Brain microvascular endothelial cell (primary cell): ENCODE data around the gene CSTB.

Experiments used
- DNase-seq: peaks from one replicate; pipeline ENCODE4 v3.0.0-alpha.2; 2020
- H3K27ac ChIP-seq: fragments of 250-450 bp; sonication (Bioruptor Pico); 2 replicates; pipeline ENCODE4 v1.5.1; 2020; ENCODE audit warnings: mild to moderate bottlenecking, moderate library complexity
- H3K27me3 ChIP-seq: fragments of 250-450 bp; sonication (Bioruptor Pico); replicated peaks from 2 replicates; pipeline ENCODE4 v1.5.1; 2020; ENCODE audit warnings: mild to moderate bottlenecking
- H3K36me3 ChIP-seq: fragments of 250-450 bp; sonication (Bioruptor Pico); replicated peaks from 2 replicates; pipeline ENCODE4 v1.5.1; 2020; ENCODE audit warnings: mild to moderate bottlenecking
- H3K4me3 ChIP-seq: 2 replicates; pipeline ENCODE4 v1.5.1; 2011; ENCODE audit warnings: low read depth, mild to moderate bottlenecking, control low read depth, low read length, moderate library complexity
- in situ Hi-C: cut with HindIII; loops from 2 replicates; pipeline ENCODE4 v1.10.0; 2017; ENCODE audit warnings: low sequenced_read_pairs, low pct_ligation_motif_present
- TF ChIP-seq, protein P1 (sequence below): IDR thresholded peaks from 2 replicates; pipeline ENCODE4 v1.5.1; 2011; ENCODE audit warnings: low read depth, mild to moderate bottlenecking, moderate library complexity, low read length, control low read depth, inconsistent platforms; ENCODE audit errors: missing control alignments

Gene CSTB

DNA sequence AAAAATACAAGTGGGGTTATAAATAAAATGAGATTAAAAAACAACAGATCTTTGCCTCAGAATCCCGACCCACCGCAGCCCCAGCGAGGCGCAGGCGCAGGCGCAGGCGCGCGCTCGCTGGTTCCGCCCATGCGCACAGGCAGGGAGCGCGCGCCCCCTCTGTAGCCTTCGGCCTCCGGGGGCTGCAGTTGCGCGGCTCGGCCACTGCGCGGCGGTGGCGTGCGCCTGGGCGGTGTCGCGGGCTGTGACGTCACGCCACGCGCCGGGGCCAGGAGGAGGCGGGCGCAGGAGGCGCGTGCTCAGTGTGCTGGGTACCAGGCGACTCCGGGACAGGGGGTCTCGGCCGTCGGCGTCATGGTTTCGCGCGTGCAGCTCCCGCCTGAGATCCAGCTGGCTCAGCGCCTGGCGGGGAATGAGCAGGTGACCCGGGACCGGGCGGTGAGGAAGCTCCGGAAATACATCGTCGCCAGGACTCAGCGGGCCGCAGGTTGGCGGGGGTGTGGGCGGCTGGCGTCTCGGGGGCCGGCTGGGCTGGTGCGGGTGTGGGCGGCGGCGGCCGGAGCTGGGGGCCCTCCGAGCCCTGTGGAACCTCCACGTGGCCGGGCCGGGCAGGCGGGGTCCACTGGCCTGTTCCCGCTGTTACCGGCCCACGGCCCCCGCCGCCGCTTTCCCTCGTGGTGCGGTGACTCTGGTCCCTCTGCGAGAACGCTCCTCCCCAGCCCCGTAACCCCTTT lies 13.3 kb upstream of the CSTB start, which contains the start of gene RRP1:
Gene RRP1 (plus strand): TSS at position 302 of the 734 bp plus-strand sequence. CDS start 53 bp downstream, at position 355.
- TF ChIP-seq, protein P1, sequence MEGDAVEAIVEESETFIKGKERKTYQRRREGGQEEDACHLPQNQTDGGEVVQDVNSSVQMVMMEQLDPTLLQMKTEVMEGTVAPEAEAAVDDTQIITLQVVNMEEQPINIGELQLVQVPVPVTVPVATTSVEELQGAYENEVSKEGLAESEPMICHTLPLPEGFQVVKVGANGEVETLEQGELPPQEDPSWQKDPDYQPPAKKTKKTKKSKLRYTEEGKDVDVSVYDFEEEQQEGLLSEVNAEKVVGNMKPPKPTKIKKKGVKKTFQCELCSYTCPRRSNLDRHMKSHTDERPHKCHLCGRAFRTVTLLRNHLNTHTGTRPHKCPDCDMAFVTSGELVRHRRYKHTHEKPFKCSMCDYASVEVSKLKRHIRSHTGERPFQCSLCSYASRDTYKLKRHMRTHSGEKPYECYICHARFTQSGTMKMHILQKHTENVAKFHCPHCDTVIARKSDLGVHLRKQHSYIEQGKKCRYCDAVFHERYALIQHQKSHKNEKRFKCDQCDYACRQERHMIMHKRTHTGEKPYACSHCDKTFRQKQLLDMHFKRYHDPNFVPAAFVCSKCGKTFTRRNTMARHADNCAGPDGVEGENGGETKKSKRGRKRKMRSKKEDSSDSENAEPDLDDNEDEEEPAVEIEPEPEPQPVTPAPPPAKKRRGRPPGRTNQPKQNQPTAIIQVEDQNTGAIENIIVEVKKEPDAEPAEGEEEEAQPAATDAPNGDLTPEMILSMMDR = peak; percentile 56
- peak within 1 kb of the TSS; percentile 82 for H3K27ac ChIP-seq
- H3K27me3 ChIP-seq = no peaks in the 10 kb centered on the region
- in situ Hi-C loops = no loop called here
- peaks cover 19% of the 10 kb centered on the region for H3K36me3 ChIP-seq
- DNase-seq = peak; percentile 61
- peak within 1 kb of the TSS; percentile 97 for H3K4me3 ChIP-seq

DNA sequence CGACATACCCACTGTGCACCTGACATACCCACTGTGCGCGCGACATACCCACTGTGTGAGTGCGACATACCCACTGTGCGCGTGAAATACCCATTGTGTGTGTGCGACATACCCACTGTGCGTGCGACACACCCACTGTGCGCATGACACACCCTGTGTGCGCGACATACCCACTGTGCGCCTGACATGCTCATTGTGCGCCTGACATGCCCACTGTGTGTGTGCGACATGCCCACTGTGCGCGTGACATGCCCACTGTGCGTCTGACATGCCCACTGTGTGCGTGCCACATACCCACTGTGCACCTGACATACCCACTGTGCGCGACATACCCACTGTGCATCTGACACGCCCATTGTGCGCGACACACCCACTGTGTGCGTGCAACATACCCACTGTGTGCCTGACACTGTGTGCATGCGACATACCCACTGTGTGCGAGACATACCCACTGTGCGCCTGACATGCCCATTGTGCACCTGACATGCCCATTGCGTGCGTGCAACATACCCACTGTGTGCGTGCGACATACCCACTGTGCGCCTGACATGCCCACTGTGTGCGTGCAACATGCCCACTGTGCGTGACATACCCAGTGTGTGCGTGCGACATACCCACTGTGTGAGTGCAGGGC lies 10.8 kb upstream of the CSTB start:
- TF ChIP-seq, protein P1 = no peak
- Histone ChIP-seq H3K27me3 (no peaks in the 10 kb centered on the region), H3K4me3 (no peak overlapping the region), H3K27ac (no peak overlapping the region), H3K36me3 (peaks cover 3% of the 10 kb centered on the region)
- no peak for DNase-seq
- in situ Hi-C loops = no loop called here

DNA sequence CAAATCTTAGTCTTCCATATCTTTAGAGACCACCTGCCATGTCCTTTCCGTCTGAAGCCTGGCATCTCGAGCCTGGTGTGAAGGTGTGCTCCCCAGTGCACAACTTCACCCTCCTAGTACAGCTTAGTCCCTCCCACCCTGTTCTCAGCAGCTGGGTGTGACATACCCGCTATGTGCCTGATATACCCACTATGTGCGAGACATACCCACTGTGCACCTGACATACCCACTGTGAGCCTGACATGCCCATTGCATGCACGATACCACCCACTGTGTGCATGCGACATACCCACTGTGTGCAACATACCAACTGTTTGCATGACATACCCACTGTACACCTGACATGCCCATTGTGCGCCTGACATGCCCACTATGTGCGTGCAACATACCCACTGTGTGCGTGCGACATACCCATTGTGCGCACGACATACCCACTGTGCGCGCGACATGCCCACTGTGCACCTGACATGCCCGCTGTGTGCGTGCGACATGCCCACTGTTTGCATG lies 10.2 kb upstream of the CSTB start:
- DNase-seq = no peak
- Histone ChIP-seq H3K27me3 (no peaks in the 10 kb centered on the region), H3K36me3 (no peaks in the 10 kb centered on the region), H3K4me3 (no peak overlapping the region), H3K27ac (no peak overlapping the region)
- in situ Hi-C loops = no loop called here
- TF ChIP-seq, protein P1 = no peak

DNA sequence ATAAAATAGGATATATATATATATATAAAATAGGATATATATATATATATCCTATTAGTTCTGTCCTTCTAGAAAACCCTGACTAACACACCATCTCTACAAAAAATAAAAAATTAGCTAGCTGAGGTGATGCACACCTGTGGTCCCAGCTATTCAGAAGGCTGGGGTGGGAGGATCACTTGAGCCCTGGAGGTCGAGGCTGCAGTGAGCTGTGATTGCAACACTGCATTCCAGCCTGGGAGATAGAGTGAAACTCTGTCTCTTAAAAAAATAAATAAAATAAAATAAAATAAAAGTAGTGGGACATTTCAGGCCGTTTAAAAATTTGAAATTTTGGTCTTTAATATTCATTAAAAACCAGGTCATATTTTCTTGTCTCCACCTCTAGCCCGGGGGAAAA lies 9.0 kb upstream of the CSTB start:
- no peak overlapping the region for H3K4me3 ChIP-seq
- in situ Hi-C loops = no loop called here
- TF ChIP-seq, protein P1 = no peak
- no peaks in the 10 kb centered on the region for H3K36me3 ChIP-seq
- no peaks in the 10 kb centered on the region for H3K27me3 ChIP-seq
- H3K27ac ChIP-seq = no peak overlapping the region
- DNase-seq = no peak

DNA sequence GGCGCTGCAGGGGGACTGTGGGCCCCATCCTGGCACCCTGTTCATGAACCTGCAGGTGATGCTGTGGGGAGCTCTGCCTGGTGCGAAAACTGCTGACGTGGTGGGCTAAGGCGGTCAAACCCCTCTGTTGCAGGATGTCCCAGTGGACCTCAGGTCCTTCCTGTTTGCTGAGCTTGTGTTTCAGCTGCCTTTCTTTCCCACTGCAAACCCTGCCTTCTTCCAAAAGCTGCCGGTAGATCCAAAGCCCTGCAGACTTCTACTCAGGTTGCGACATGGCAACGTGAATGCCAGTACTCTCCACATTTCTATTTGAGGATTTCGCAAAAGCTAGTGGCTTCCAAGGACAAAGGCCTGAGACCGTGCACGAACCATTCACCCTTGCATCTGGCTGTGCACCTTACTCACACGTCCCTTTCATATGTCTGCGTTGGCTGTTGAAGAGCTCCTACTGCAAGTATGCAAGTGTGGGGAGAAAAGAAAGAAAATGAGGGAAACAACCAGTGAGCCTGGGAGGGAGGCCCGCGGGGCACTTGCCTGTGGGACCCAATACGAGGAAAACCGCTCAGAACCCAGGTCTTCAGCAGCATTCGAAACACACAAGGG lies 7.1 kb upstream of the CSTB start:
- TF ChIP-seq, protein P1 = no peak
- Histone ChIP-seq H3K36me3 (no peaks in the 10 kb centered on the region), H3K27me3 (no peaks in the 10 kb centered on the region), H3K27ac (no peak overlapping the region), H3K4me3 (no peak overlapping the region)
- no peak for DNase-seq
- in situ Hi-C loops = no loop called here
